Erythroblast (primary cell): ENCODE results near the gene ITGA11.

ENCODE experiments used
- GATA1 ChIP-seq: IDR thresholded peaks from 2 replicates; pipeline ENCODE4 v1.6.1; 2011; ENCODE audit warnings: low read depth, mild to moderate bottlenecking, control low read depth, low read length, moderate library complexity
- POLR2A ChIP-seq: IDR thresholded peaks from 2 replicates; pipeline ENCODE4 v1.6.1; 2011; ENCODE audit warnings: mild to moderate bottlenecking, low read length

DNA sequence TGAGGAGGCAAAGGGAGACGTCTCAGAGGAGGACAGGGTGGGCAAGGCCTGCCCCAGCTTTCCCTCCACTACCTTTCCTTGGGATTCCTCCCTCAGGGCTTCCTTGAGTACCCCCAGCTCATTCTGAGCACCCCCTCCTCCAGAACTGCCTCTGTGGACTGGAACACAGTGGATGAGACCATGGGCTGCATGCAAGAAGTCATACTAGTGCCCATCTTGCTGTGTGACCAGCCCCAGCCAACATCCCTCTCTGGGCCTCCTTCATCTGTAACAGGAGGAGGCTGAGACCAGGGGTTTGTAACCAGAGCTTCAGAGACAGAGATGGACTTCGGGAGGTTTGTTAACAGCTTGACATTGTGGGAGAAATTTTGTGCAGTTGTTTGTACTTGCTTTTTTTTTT, 128.8 kb downstream of the ITGA11 start:
- TF ChIP-seq POLR2A = no peak
- no peak for TF ChIP-seq GATA1
